Keratinocyte (primary cell): ENCODE measurements around the gene CSMD2. TPM values are rescaled to one million over a fixed set of nuclear protein-coding genes. Genes with fewer than 3 reads are reported as not detected.

Experiments used
- DNase-seq: peaks from one replicate; pipeline ENCODE4 v3.0.0-alpha.2; 2011; ENCODE audit warnings: low read depth, missing footprints, low spot score
- FAIRE-seq: peaks from 2 replicates; lab custom pipeline; 2011; peaks lifted over from hg19 to GRCh38; lab: Jason Lieb, UNC
- H2AFZ ChIP-seq: 2 replicates; pipeline ENCODE4 v1.6.0; 2012; ENCODE audit warnings: low read length, control low read depth, inconsistent platforms; ENCODE audit not compliant: control insufficient read depth
- H3K27ac ChIP-seq: 2 replicates; pipeline ENCODE4 v1.5.1; 2011; ENCODE audit warnings: low read length; ENCODE audit not compliant: control insufficient read depth, insufficient read depth
- H3K27me3 ChIP-seq: 3 replicates; pipeline ENCODE4 v1.6.0; 2011; ENCODE audit warnings: low read length; ENCODE audit not compliant: control insufficient read depth, insufficient read depth; ENCODE audit errors: extremely low read depth
- H3K36me3 ChIP-seq, 2 experiments: 2 replicates in 1 of 2; 3 replicates in 1 of 2; pipeline ENCODE4 v1.5.1; 2011; ENCODE audit warnings: low read length in 2 of 2, mild to moderate bottlenecking in 1 of 2; ENCODE audit not compliant: control insufficient read depth in 2 of 2, insufficient read depth in 2 of 2; ENCODE audit errors: extremely low read depth in 1 of 2
- H3K4me1 ChIP-seq: 3 replicates; pipeline ENCODE4 v1.5.1; 2011; ENCODE audit warnings: low read length; ENCODE audit not compliant: control insufficient read depth, insufficient read depth; ENCODE audit errors: extremely low read depth
- H3K4me2 ChIP-seq: 3 replicates; pipeline ENCODE4 v1.6.0; 2011; ENCODE audit warnings: low read depth, low read length; ENCODE audit not compliant: control insufficient read depth, insufficient read depth; ENCODE audit errors: extremely low read depth
- H3K4me3 ChIP-seq, 3 experiments: fragments of 200-600 bp in 1 of 3; sonication (generic) in 1 of 3; 2 replicates in 2 of 3; 3 replicates in 1 of 3; pipeline ENCODE4 v1.5.1; 2011 to 2016; ENCODE audit warnings: low read length in 3 of 3, mild to moderate bottlenecking in 3 of 3, control low read depth in 2 of 3, inconsistent platforms in 1 of 3, low read depth in 1 of 3, mixed read lengths in 1 of 3, mixed run types in 1 of 3, moderate library complexity in 1 of 3; ENCODE audit not compliant: control insufficient read depth in 2 of 3, insufficient read depth in 2 of 3; ENCODE audit errors: extremely low read depth in 1 of 3
- H3K79me2 ChIP-seq: 2 replicates; pipeline ENCODE4 v1.6.0; 2012; ENCODE audit warnings: low read length; ENCODE audit not compliant: control insufficient read depth, insufficient read depth
- H3K9ac ChIP-seq: 3 replicates; pipeline ENCODE4 v1.6.0; 2011; ENCODE audit warnings: low read length; ENCODE audit not compliant: control insufficient read depth, insufficient read depth; ENCODE audit errors: extremely low read depth
- H3K9me1 ChIP-seq: 3 replicates; pipeline ENCODE4 v1.6.0; 2011; ENCODE audit warnings: low read length; ENCODE audit not compliant: control insufficient read depth, insufficient read depth; ENCODE audit errors: extremely low read depth
- H3K9me3 ChIP-seq: 2 replicates; pipeline ENCODE4 v1.5.1; 2012; ENCODE audit warnings: low read depth, low read length; ENCODE audit not compliant: control insufficient read depth
- H4K20me1 ChIP-seq: 3 replicates; pipeline ENCODE4 v1.6.0; 2011; ENCODE audit warnings: low read length; ENCODE audit not compliant: control insufficient read depth, insufficient read depth; ENCODE audit errors: extremely low read depth
- EZH2 ChIP-seq: IDR thresholded peaks from one replicate; pipeline ENCODE4 v1.6.1; 2012; ENCODE audit warnings: inconsistent platforms, mild to moderate bottlenecking, low read length, moderate library complexity
- dilution Hi-C: fragments of 300-500 bp; cut with MboI; formaldehyde crosslinking; loops from one replicate; pipeline ENCODE4 v1.7.0; 2020; ENCODE audit warnings: low sequenced_read_pairs; ENCODE audit not compliant: extremely low pct_ligation_motif_present
- polyA plus RNA-seq, 5 experiments: library from polyadenylated mRNA; depleted of rRNA in 3 of 5; stranded (reverse) in 3 of 5; stranded (forward) in 1 of 5; unstranded in 1 of 5; fragments of >200 nt; gene quantifications; 1 replicate in 1 of 5; 2 replicates in 3 of 5; 3 replicates in 1 of 5; pipeline versions ENCODE4 v1.2.1 to v1.2.3, GENCODE V29; 2011 to 2012; ENCODE audit warnings: missing spikeins in 2 of 5, low read depth in 1 of 5, low replicate concordance in 1 of 5
- TF ChIP-seq, protein P1 (sequence below), 3 experiments: IDR thresholded peaks in 1 of 3; conservative IDR thresholded peaks in 1 of 3; optimal IDR thresholded peaks in 1 of 3; 2 replicates in 2 of 3; 3 replicates in 1 of 3; pipeline versions ENCODE3 to v1.5.1; 2011; ENCODE audit warnings: low read length in 3 of 3, mild to moderate bottlenecking in 3 of 3, moderate library complexity in 2 of 3, control low read depth in 1 of 3, inconsistent platforms in 1 of 3; ENCODE audit not compliant: insufficient read depth in 2 of 3; ENCODE audit errors: extremely low read depth in 1 of 3

CSMD2 gene
- polyA plus RNA-seq, 1 donor (not counting 4 experiments of a cell fraction or from before 2014, with no cell fraction given): 2.0 TPM

- dilution Hi-C loops: no loop called here
- H3K79me2 ChIP-seq: no peaks in the 10 kb centered on the region
- DNase-seq (no peak), FAIRE-seq (no peak)
- H2AFZ ChIP-seq: no peak overlapping the region
- H3K4me1 ChIP-seq: no peaks in the 10 kb centered on the region
- no peak overlapping the region for H3K4me2 ChIP-seq
- no peaks in the 10 kb centered on the region for H3K9me3 ChIP-seq
- no peaks in the 10 kb centered on the region for H3K9me1 ChIP-seq
- no peaks in the 10 kb centered on the region for H4K20me1 ChIP-seq
- no peak overlapping the region for H3K9ac ChIP-seq
- no peak for TF ChIP-seq EZH2
- TF ChIP-seq, protein P1, sequence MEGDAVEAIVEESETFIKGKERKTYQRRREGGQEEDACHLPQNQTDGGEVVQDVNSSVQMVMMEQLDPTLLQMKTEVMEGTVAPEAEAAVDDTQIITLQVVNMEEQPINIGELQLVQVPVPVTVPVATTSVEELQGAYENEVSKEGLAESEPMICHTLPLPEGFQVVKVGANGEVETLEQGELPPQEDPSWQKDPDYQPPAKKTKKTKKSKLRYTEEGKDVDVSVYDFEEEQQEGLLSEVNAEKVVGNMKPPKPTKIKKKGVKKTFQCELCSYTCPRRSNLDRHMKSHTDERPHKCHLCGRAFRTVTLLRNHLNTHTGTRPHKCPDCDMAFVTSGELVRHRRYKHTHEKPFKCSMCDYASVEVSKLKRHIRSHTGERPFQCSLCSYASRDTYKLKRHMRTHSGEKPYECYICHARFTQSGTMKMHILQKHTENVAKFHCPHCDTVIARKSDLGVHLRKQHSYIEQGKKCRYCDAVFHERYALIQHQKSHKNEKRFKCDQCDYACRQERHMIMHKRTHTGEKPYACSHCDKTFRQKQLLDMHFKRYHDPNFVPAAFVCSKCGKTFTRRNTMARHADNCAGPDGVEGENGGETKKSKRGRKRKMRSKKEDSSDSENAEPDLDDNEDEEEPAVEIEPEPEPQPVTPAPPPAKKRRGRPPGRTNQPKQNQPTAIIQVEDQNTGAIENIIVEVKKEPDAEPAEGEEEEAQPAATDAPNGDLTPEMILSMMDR (optimal IDR thresholded peaks at IDR 0.05 in 1 of 3, IDR thresholded peaks at IDR 0.05 in 1 of 3, conservative IDR thresholded peaks at IDR 0.05 in 1 of 3; ENCODE audit: extremely low read depth in 1 of 3, insufficient read depth in 2 of 3, low read length in 3 of 3): no peak
- no peaks in the 10 kb centered on the region for H3K27me3 ChIP-seq
- no peaks in the 10 kb centered on the region for H3K36me3 ChIP-seq
- no peak overlapping the region for H3K27ac ChIP-seq
- no peak overlapping the region for H3K4me3 ChIP-seq
Observed at GRCh38 chr1:33928251-33928650, 236.8 kb downstream of the CSMD2 start.

DNA sequence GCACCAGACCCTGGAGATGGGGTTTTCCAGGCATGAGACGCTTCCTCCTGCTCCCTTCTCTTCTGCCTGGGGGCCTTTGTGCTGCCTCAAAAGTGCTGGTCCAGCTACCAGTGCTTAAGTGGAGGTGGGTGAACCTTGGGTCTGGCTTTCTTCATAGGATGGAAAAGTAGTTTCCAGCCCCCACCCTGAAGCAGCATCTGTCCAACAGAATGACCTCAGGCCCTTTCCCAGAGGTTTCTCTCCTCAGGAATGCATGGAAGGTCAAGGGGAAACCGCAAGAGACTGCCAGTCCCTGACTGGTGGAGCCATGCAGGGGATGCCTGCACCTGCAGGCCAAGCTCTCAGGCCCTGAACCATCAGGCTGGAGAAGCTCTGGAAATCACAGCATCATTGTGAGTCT lies 237.3 kb downstream of the CSMD2 start:
- dilution Hi-C loops: no loop called here
- FAIRE-seq: no peak

More for the DNA sequence above, 237.3 kb downstream of the CSMD2 start:
- H3K4me1 ChIP-seq: no peaks in the 10 kb centered on the region
- H3K9ac ChIP-seq: no peak overlapping the region
- no peak for DNase-seq
- no peaks in the 10 kb centered on the region for H4K20me1 ChIP-seq
- no peak overlapping the region for H3K4me3 ChIP-seq
- H3K27me3 ChIP-seq: no peaks in the 10 kb centered on the region
- H3K4me2 ChIP-seq: no peak overlapping the region
- H3K27ac ChIP-seq: no peak overlapping the region
- no peaks in the 10 kb centered on the region for H3K9me1 ChIP-seq
- H3K36me3 ChIP-seq: no peaks in the 10 kb centered on the region
- TF ChIP-seq, protein P1 (optimal IDR thresholded peaks at IDR 0.05 in 1 of 3, IDR thresholded peaks at IDR 0.05 in 1 of 3, conservative IDR thresholded peaks at IDR 0.05 in 1 of 3; ENCODE audit: extremely low read depth in 1 of 3, insufficient read depth in 2 of 3, low read length in 3 of 3): no peak
- TF ChIP-seq EZH2: no peak
- no peaks in the 10 kb centered on the region for H3K9me3 ChIP-seq
- H3K79me2 ChIP-seq: no peaks in the 10 kb centered on the region
- H2AFZ ChIP-seq: no peak overlapping the region
